Measurements from ENCODE around the gene CDK9.

CDK9 gene

GRCh38 chr9:127814619-127815511, 29.0 kb downstream of the CDK9 start:
- no peak overlapping the region for H3K27ac Mint-ChIP-seq
- H3K36me3 Mint-ChIP-seq (ENCODE audit: low read depth) = peaks cover 29% of the 10 kb centered on the region
- no peaks in the 10 kb centered on the region for H3K27me3 Mint-ChIP-seq
- H3K9me3 Mint-ChIP-seq = no peaks in the 10 kb centered on the region
- no peaks in the 10 kb centered on the region for H3K4me1 Mint-ChIP-seq (ENCODE audit: low read depth)
- no peak overlapping the region for H3K4me3 Mint-ChIP-seq

GRCh38 chr9:127815512-127816361, 29.9 kb downstream of the CDK9 start:
- Mint-ChIP-seq H3K4me3 (no peak overlapping the region), H3K9me3 (no peaks in the 10 kb centered on the region), H3K36me3 (ENCODE audit: low read depth) (peaks cover 25% of the 10 kb centered on the region), H3K27ac (no peak overlapping the region), H3K27me3 (no peaks in the 10 kb centered on the region), H3K4me1 (ENCODE audit: low read depth) (no peaks in the 10 kb centered on the region)

DNA sequence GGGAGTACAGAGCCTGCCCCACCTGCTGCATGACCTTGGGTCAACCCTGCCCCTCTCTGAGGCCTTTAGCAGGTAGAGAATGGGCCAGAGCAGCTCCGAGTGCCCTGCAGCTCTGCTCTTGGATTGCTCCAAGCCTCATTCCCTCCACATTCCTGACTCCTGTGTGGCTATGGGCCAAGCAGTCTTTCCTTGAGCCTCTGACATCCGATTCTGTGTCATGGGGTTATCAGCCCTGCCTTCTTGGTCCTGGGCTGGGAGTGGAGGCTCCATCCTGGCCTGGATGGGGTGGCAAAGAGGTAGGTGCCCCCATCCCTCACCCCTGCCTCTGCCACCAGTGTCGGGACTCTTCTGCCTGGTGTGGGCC, 30.5 kb downstream of the CDK9 start:
- H3K4me3 Mint-ChIP-seq = no peak overlapping the region
- no peaks in the 10 kb centered on the region for H3K9me3 Mint-ChIP-seq
- H3K36me3 Mint-ChIP-seq (ENCODE audit: low read depth) = peaks cover 25% of the 10 kb centered on the region
- H3K27me3 Mint-ChIP-seq = no peaks in the 10 kb centered on the region
- no peaks in the 10 kb centered on the region for H3K4me1 Mint-ChIP-seq (ENCODE audit: low read depth)
- H3K27ac Mint-ChIP-seq = no peak overlapping the region

GRCh38 chr9:127816728-127817127, 30.9 kb downstream of the CDK9 start:
- Mint-ChIP-seq H3K9me3 (no peaks in the 10 kb centered on the region), H3K36me3 (ENCODE audit: low read depth) (peaks cover 25% of the 10 kb centered on the region), H3K27me3 (no peaks in the 10 kb centered on the region), H3K4me1 (ENCODE audit: low read depth) (no peaks in the 10 kb centered on the region), H3K27ac (no peak overlapping the region), H3K4me3 (no peak overlapping the region)

DNA sequence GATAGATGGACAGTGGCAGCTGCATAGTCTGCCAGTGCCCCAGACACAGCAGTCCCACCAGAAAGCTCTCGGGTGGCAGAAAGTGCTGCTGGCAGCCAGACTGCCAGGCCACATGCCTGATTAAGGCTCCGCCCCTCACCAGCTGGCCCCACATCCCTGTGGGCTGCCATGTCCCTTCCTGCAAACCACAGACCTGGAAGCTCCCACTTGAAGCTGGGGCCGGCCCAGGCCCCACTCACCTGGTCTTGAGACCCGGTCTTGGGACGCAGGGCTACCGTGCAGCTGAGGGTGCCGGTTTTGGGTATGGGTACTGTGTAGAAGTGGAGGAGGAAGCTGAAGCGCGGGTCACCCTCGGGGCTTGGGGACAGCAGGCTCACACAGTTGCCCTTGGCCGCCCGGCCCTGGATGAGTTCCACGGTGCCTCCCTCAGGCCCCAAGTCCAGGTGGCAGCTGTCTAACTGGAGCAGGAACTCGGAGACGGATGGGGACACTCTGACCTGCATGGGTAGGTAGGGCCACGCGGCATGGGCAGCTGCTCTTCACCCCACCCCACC, 32.1 kb downstream of the CDK9 start:
- Mint-ChIP-seq H3K4me3 (no peak overlapping the region), H3K4me1 (ENCODE audit: low read depth) (no peaks in the 10 kb centered on the region), H3K27me3 (no peaks in the 10 kb centered on the region), H3K27ac (no peak overlapping the region), H3K36me3 (ENCODE audit: low read depth) (peaks cover 23% of the 10 kb centered on the region), H3K9me3 (no peaks in the 10 kb centered on the region)

DNA sequence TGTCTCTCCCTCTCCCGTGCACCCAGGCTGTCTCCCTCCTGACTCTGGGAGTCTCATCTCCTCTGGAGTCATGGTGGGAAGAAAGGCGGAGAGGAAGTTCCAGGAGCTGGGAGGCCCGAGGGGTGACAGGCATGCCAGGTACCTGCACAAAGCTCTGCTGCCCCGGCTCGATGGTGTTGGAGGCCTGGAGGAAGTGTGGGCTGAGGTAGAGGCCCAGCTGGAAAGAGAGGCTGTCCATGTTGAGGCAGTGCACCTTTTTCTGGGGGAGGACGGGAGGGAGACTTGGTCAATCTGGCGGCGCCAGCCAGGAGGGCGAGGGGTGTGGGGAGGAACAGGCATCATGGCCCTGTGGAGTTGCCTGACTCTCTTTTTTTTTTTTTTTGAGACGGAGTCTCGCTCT, 32.7 kb downstream of the CDK9 start:
- Mint-ChIP-seq H3K36me3 (ENCODE audit: low read depth) (peaks cover 17% of the 10 kb centered on the region), H3K4me1 (ENCODE audit: low read depth) (no peaks in the 10 kb centered on the region), H3K27ac (no peak overlapping the region), H3K9me3 (no peaks in the 10 kb centered on the region), H3K4me3 (no peak overlapping the region), H3K27me3 (no peaks in the 10 kb centered on the region)

DNA sequence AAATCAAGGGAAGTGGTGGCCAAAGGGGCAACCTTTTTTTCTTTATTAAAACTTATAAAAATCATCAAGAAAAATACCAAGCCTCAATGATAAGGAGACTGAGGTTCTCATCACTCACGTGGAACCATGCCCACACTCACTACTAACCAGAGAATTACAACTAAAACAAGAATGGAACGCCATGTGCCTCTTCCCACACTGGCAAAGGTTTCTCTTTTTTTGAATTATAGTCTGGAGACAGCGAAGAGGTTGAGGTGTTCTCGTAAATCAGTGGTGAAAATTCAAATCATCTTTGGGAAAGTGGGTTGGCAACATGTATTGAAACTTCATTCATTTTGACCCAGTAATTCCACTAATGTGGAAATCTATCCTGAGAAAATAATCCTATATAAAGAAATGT, 36.3 kb downstream of the CDK9 start:
- Mint-ChIP-seq H3K27ac (no peak overlapping the region), H3K27me3 (no peaks in the 10 kb centered on the region), H3K4me3 (no peak overlapping the region), H3K9me3 (no peaks in the 10 kb centered on the region), H3K4me1 (ENCODE audit: low read depth) (no peaks in the 10 kb centered on the region), H3K36me3 (ENCODE audit: low read depth) (peaks cover 17% of the 10 kb centered on the region)

- Mint-ChIP-seq H3K9me3 (no peaks in the 10 kb centered on the region), H3K4me3 (no peak overlapping the region), H3K36me3 (ENCODE audit: low read depth) (peaks cover 4% of the 10 kb centered on the region)
Measured at GRCh38 chr9:127825319-127826051, 39.7 kb downstream of the CDK9 start.

GRCh38 chr9:127826253-127826913, 40.5 kb downstream of the CDK9 start:
- H3K4me1 Mint-ChIP-seq (ENCODE audit: low read depth) = no peaks in the 10 kb centered on the region
- no peak overlapping the region for H3K27ac Mint-ChIP-seq

More at GRCh38 chr9:127825319-127826051, 39.7 kb downstream of the CDK9 start:
- H3K27ac Mint-ChIP-seq = no peak overlapping the region
- H3K27me3 Mint-ChIP-seq = no peaks in the 10 kb centered on the region
- no peaks in the 10 kb centered on the region for H3K4me1 Mint-ChIP-seq (ENCODE audit: low read depth)

DNA sequence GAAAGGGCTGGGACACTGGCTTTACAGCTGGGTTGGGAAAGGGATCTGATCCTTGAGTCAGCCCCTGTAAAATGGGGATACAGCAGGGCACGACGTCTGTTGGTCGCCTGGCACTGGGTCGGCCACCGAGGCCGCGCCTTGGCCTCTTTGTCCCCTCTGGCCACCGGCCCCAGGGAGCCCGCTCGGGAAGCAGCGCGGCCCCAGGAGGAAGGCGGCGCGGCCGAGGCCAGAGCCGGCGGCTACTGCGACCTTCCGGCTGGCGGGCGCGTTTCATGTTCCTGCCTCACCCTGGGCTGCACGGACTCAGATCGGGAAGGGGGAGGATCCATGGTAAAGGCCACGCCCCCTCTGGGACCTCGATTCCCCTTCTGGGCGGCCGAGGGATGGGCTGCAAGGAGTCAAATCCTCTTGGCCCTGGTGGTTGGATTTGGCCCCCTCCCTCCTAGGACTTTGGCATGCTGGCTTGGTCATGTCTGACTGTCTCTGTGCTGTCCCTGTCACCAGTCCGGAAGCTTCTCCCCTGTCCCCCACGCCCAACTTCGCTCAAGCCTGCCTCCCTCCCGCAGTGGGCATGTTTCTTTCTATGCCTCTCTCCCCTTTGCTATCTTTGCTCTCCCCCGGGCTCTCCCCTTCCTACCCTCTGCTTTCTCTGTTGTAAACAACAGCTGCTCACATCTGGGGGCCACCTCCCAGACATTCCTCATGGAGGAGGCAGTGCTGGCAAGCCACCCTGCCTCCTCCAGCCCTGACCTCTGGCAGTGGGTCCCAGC, 42.6 kb downstream of the CDK9 start:
- no peak overlapping the region for H3K4me3 Mint-ChIP-seq
- no peaks in the 10 kb centered on the region for H3K9me3 Mint-ChIP-seq
- H3K4me1 Mint-ChIP-seq (ENCODE audit: low read depth) = peaks cover 11% of the 10 kb centered on the region
- no peak overlapping the region for H3K27ac Mint-ChIP-seq
- no peaks in the 10 kb centered on the region for H3K36me3 Mint-ChIP-seq (ENCODE audit: low read depth)
- no peaks in the 10 kb centered on the region for H3K27me3 Mint-ChIP-seq

More at GRCh38 chr9:127826253-127826913, 40.5 kb downstream of the CDK9 start:
- Mint-ChIP-seq H3K4me3 (no peak overlapping the region), H3K27me3 (no peaks in the 10 kb centered on the region), H3K36me3 (ENCODE audit: low read depth) (peaks cover 4% of the 10 kb centered on the region), H3K9me3 (no peaks in the 10 kb centered on the region)

DNA sequence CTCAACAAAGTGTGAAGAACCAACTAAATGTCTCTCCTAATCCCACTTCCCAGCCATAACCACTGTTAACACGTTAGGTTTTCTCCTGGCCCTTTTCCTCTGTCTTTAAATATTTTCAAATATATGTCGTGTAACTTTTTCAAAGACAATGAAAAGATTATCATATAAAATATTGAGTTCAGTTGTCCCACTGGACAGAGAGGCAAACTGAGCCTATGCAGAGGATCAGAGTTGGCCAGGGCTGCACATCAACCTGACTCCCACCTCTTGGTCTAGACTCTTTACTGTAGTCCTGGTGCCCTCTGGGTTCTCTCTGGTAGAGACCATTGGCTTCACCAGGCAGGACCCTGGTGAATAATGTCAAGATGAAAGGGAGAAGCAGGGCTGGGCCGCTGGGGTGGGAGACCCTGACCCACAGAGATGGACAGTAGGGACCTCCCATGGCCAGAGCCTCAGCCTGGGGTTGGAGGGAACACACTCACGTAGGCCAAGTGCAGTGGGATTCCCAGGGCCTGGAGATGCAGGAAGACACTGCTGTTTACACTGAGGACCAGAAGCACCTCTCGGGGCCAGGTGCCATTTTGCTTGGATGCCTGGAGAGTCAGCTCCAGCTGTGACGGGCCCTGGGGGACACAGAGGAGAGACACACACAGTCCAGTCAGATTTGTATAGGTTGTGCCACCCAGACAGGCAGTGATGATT, 43.5 kb downstream of the CDK9 start:
- Mint-ChIP-seq H3K27me3 (no peaks in the 10 kb centered on the region), H3K4me1 (ENCODE audit: low read depth) (peaks cover 16% of the 10 kb centered on the region), H3K27ac (no peak overlapping the region), H3K9me3 (no peaks in the 10 kb centered on the region), H3K36me3 (ENCODE audit: low read depth) (no peaks in the 10 kb centered on the region), H3K4me3 (no peak overlapping the region)

GRCh38 chr9:127832248-127832647, 46.4 kb downstream of the CDK9 start:
- H3K36me3 Mint-ChIP-seq (ENCODE audit: low read depth) = no peaks in the 10 kb centered on the region
- H3K9me3 Mint-ChIP-seq = no peaks in the 10 kb centered on the region
- H3K27ac Mint-ChIP-seq = peak overlapping the region; percentile 74
- peaks cover 32% of the 10 kb centered on the region for H3K4me1 Mint-ChIP-seq (ENCODE audit: low read depth)
- no peak overlapping the region for H3K4me3 Mint-ChIP-seq
- no peaks in the 10 kb centered on the region for H3K27me3 Mint-ChIP-seq

DNA sequence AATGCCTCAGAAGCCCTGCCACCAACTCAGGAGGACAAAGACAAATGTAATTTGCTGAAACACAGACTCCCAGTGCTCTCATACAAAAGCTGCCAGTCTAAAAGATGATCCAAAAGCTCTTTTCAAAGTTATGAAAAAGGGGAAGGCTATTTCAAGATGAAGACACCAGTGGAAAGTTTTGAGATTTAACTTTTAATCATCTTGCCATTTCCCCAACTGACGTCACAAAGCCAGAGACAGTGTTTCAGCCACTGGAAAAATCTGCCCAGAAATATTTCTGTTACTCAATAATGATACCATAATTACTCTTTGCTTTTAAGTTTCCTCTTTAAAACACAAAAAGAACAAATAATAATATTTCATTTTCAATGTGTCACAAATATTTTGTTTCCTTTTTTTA, 47.7 kb downstream of the CDK9 start:
- Mint-ChIP-seq H3K4me1 (ENCODE audit: low read depth) (peaks cover 32% of the 10 kb centered on the region), H3K4me3 (no peak overlapping the region), H3K27me3 (no peaks in the 10 kb centered on the region), H3K36me3 (ENCODE audit: low read depth) (no peaks in the 10 kb centered on the region), H3K27ac (peak overlapping the region; percentile 77), H3K9me3 (no peaks in the 10 kb centered on the region)

All from stimulated activated naive CD8-positive, alpha-beta T cell treated with anti-CD3 and anti-CD28 coated beads, Interleukin-15, Interleukin-2, amounts not matched to agents 100 ng/mL and 50 ng/mL, for 24 hours (primary cell).